GM12878 (cell line): ENCODE data around the gene SSUH2. TPM values are rescaled to one million over a fixed set of nuclear protein-coding genes. Genes with fewer than 3 reads are reported as not detected.

Experiments used
- ATAC-seq: fragments of 200-7000 bp; cut with Tn5 transposase; 3 replicates; pipeline ENCODE4 v1.9.1; 2020; ENCODE audit warnings: mild to moderate bottlenecking, moderate library complexity
- BruUV-seq: library from RNA; stranded (reverse); fragments of 400-500 nt; replicated peaks from 2 replicates; lab custom pipeline; 2021; lab: Mats Ljungman, UMichigan
- CTCF ChIA-PET: fragments of 300-600 bp; sonication (Branson Sonifier 250); formaldehyde crosslinking; extraction: SDS; loops from one replicate; lab custom pipeline; 2021; ENCODE audit warnings: inconsistent platforms; lab: Yijun Ruan, JAX
- POLR2A ChIA-PET: fragments of 350-600 bp; formaldehyde crosslinking; extraction: SDS; loops from one replicate; lab custom pipeline; 2021; ENCODE audit warnings: inconsistent platforms; lab: Charles Lee
- RAD21 ChIA-PET: fragments of 300-600 bp; sonication (Branson Sonifier 250); formaldehyde crosslinking; loops from one replicate; lab custom pipeline; 2023; ENCODE audit warnings: antibody characterized with exemption; ENCODE audit not compliant: unreplicated experiment; lab: Charles Lee
- SMC1A ChIA-PET: fragments of 300-600 bp; sonication (Branson Sonifier 250); formaldehyde crosslinking; loops from one replicate; lab custom pipeline; 2023; ENCODE audit not compliant: unreplicated experiment, uncharacterized antibody; lab: Charles Lee
- DNase-seq: peaks from one replicate; pipeline ENCODE4 v3.0.0-alpha.2; 2011; ENCODE audit warnings: low read depth, low spot score
- FAIRE-seq: peaks from 3 replicates; lab custom pipeline; 2011; peaks lifted over from hg19 to GRCh38; lab: Jason Lieb, UNC
- H2AFZ ChIP-seq: 2 replicates; pipeline ENCODE4 v1.6.0; 2011; ENCODE audit warnings: low read depth, low read length, control low read depth; ENCODE audit not compliant: control insufficient read depth
- H3K27ac ChIP-seq: 2 replicates; pipeline ENCODE4 v1.5.1; 2011; ENCODE audit warnings: control low read depth; ENCODE audit not compliant: control insufficient read depth, insufficient read depth
- H3K27me3 ChIP-seq, 2 experiments: replicated peaks in 1 of 2; 2 replicates each; pipeline versions ENCODE4 v1.6.0 to v1.6.1; 2011; ENCODE audit warnings: low read length in 1 of 2; ENCODE audit not compliant: control insufficient read depth in 2 of 2, insufficient read depth in 2 of 2
- H3K36me3 ChIP-seq, 2 experiments: 2 replicates each; pipeline ENCODE4 v1.5.1; 2011; ENCODE audit warnings: low read length in 1 of 2; ENCODE audit not compliant: control insufficient read depth in 2 of 2, insufficient read depth in 2 of 2
- H3K4me1 ChIP-seq: 2 replicates; pipeline ENCODE4 v1.6.1; 2011; ENCODE audit warnings: mild to moderate bottlenecking, low read length, moderate library complexity, mixed read lengths; ENCODE audit not compliant: control insufficient read depth, insufficient read depth
- H3K4me2 ChIP-seq: 2 replicates; pipeline ENCODE4 v1.6.0; 2011; ENCODE audit warnings: control low read depth; ENCODE audit not compliant: control insufficient read depth, insufficient read depth
- H3K4me3 ChIP-seq: fragments of 200-600 bp; sonication (generic); 2 replicates; pipeline ENCODE4 v1.5.1; 2016
- H3K79me2 ChIP-seq: 2 replicates; pipeline ENCODE4 v1.6.0; 2011; ENCODE audit warnings: low read length; ENCODE audit not compliant: control insufficient read depth, insufficient read depth
- H3K9ac ChIP-seq: 2 replicates; pipeline ENCODE4 v1.8.0; 2011; ENCODE audit warnings: low read length, control low read depth, mixed read lengths; ENCODE audit not compliant: control insufficient read depth, insufficient read depth
- H3K9me3 ChIP-seq: replicated peaks from 3 replicates; pipeline ENCODE4 v1.5.1; 2011; ENCODE audit warnings: mild to moderate bottlenecking, low read length; ENCODE audit not compliant: control insufficient read depth, insufficient read depth
- H4K20me1 ChIP-seq: 2 replicates; pipeline ENCODE4 v1.6.0; 2011; ENCODE audit not compliant: control insufficient read depth, insufficient read depth
- EED ChIP-seq: sonication (generic); IDR thresholded peaks from 2 replicates; pipeline ENCODE4 v1.6.1; 2016; ENCODE audit warnings: antibody characterized with exemption, low read depth
- NRF1 ChIP-seq: conservative IDR thresholded peaks from 2 replicates; pipeline ENCODE4 v1.6.1; 2011; ENCODE audit warnings: mild to moderate bottlenecking, low read depth, low read length, improper control_type of control experiment
- WRNIP1 ChIP-seq: IDR thresholded peaks from 2 replicates; pipeline ENCODE4 v1.6.1; 2011; ENCODE audit warnings: low read depth, low read length, improper control_type of control experiment, borderline replicate concordance
- YY1 ChIP-seq: IDR thresholded peaks from 2 replicates; pipeline ENCODE4 v1.6.1; 2011; ENCODE audit warnings: low read depth, mild to moderate bottlenecking, low read length
- WGBS: methylation state at CpG from one replicate; pipeline ENCODE4 v1.1.6; 2016; ENCODE audit warnings: low lambda C conversion rate; ENCODE audit not compliant: insufficient replicate concordance, insufficient coverage; ENCODE audit errors: missing lambda C conversion rate; 5-methylcytosine and 5-hydroxymethylcytosine counted together
- in situ Hi-C: fragments of 300-500 bp; cut with MboI; formaldehyde crosslinking; loops from 9 replicates; pipeline ENCODE4 v1.14.3; 2018; ENCODE audit warnings: mixed read lengths
- intact Hi-C: fragments of 100-400 bp; cut with micrococcal nuclease; formaldehyde crosslinking; loops from one replicate; pipeline ENCODE4 v1.14.2; 2022; ENCODE audit not compliant: unreplicated experiment
- polyA plus RNA-seq, 11 experiments: library from polyadenylated mRNA; depleted of rRNA in 4 of 11; unstranded in 6 of 11; stranded (reverse) in 5 of 11; fragments of >200 nt; fragmentation: Nextera tagmentation in 4 of 11; fragmentation: Illumina TruSeq in 1 of 11; extraction: Ambion mirVana in 4 of 11; extraction: Trizol in 1 of 11; gene quantifications; 1 replicate in 1 of 11; 2 replicates in 10 of 11; pipeline versions ENCODE4 v1.2.1 to v1.2.3, GENCODE V29; 2011 to 2016; ENCODE audit warnings: inconsistent platforms in 2 of 11, missing spikeins in 2 of 11, low read depth in 1 of 11
- total RNA-seq, 4 experiments: library from RNA; depleted of rRNA in 3 of 4; stranded (reverse); fragments of >200 nt in 3 of 4; fragmentation: Illumina TruSeq in 1 of 4; extraction: Trizol in 1 of 4; gene quantifications; 2 replicates each; pipeline versions ENCODE4 v1.2.1 to v1.2.3, GENCODE V29; 2013 to 2021
- TF ChIP-seq, protein P1 (sequence below): fragments of 450-650 bp; IDR thresholded peaks from 2 replicates; pipeline ENCODE4 v1.6.1; 2016; ENCODE audit warnings: mild to moderate bottlenecking, moderate library complexity, borderline replicate concordance

The SSUH2 gene
- total and polyA plus RNA-seq, 10 of the 15 experiments (the other 5 are each of a cell fraction or from before 2014, with no cell fraction given) = 0.09 to 0.26 TPM; not detected in 8

GRCh38 chr3:8651418-8652323, 7.1 kb upstream of the SSUH2 start:
- no peaks in the 10 kb centered on the region for H3K27me3 ChIP-seq
- H3K4me1 ChIP-seq = no peaks in the 10 kb centered on the region
- H3K4me3 ChIP-seq = no peak overlapping the region
- FAIRE-seq = no peak
- ChIA-PET SMC1A (no interaction called here), POLR2A (no interaction called here), CTCF (interaction anchor here (1.2 kb wide), 1 partner anchor 12 kb away, joined by 4 read pairs; no protein-coding TSS in a partner anchor), RAD21 (no interaction called here)
- in situ Hi-C loops (no loop called here), intact Hi-C loops (no loop called here)
- H3K36me3 ChIP-seq = no peaks in the 10 kb centered on the region
- no TSS peak for BruUV-seq
- H4K20me1 ChIP-seq = no peaks in the 10 kb centered on the region
- H3K9ac ChIP-seq = no peak overlapping the region
- H3K9me3 ChIP-seq = no peaks in the 10 kb centered on the region
- no peak overlapping the region for H3K4me2 ChIP-seq
- no peak for DNase-seq
- H3K79me2 ChIP-seq = no peaks in the 10 kb centered on the region
- TF ChIP-seq EED = no peak
- TF ChIP-seq, protein P1, sequence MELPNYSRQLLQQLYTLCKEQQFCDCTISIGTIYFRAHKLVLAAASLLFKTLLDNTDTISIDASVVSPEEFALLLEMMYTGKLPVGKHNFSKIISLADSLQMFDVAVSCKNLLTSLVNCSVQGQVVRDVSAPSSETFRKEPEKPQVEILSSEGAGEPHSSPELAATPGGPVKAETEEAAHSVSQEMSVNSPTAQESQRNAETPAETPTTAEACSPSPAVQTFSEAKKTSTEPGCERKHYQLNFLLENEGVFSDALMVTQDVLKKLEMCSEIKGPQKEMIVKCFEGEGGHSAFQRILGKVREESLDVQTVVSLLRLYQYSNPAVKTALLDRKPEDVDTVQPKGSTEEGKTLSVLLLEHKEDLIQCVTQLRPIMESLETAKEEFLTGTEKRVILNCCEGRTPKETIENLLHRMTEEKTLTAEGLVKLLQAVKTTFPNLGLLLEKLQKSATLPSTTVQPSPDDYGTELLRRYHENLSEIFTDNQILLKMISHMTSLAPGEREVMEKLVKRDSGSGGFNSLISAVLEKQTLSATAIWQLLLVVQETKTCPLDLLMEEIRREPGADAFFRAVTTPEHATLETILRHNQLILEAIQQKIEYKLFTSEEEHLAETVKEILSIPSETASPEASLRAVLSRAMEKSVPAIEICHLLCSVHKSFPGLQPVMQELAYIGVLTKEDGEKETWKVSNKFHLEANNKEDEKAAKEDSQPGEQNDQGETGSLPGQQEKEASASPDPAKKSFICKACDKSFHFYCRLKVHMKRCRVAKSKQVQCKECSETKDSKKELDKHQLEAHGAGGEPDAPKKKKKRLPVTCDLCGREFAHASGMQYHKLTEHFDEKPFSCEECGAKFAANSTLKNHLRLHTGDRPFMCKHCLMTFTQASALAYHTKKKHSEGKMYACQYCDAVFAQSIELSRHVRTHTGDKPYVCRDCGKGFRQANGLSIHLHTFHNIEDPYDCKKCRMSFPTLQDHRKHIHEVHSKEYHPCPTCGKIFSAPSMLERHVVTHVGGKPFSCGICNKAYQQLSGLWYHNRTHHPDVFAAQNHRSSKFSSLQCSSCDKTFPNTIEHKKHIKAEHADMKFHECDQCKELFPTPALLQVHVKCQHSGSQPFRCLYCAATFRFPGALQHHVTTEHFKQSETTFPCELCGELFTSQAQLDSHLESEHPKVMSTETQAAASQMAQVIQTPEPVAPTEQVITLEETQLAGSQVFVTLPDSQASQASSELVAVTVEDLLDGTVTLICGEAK = no peak
- TF ChIP-seq YY1 = no peak
- no peak for TF ChIP-seq NRF1
- no peak for TF ChIP-seq WRNIP1
- H2AFZ ChIP-seq = no peak overlapping the region
- 10% methylated on average over 12 of the region's 12 CpGs for whole genome bisulfite sequencing
- ATAC-seq = no peak
- H3K27ac ChIP-seq = no peak overlapping the region
